Midbrain (tissue), 1 donor: ENCODE results near the gene FUBP1.
"Not testable (repeated sequence)": the region's sequence is repeated elsewhere in the genome, so short reads cannot be mapped to it uniquely, and the experiment has no call there.

Experiments used
- DNase-seq: peaks from one replicate; lab custom pipeline; 2025; lab: John Stamatoyannopoulos, UW

The FUBP1 gene

GRCh38 chr1:77948841-77949424, 29.9 kb downstream of the FUBP1 start:
- DNase-seq, result no peak

- DNase-seq, result no peak
These were observed 33.5 kb downstream of the FUBP1 start for GRCh38 chr1:77945345-77945744.

- no peak for DNase-seq
These were observed 36.3 kb downstream of the FUBP1 start for GRCh38 chr1:77942400-77943140.

GRCh38 chr1:77940921-77941570, 37.8 kb downstream of the FUBP1 start:
- DNase-seq, result no peak

- no peak for DNase-seq
These were observed 40.2 kb downstream of the FUBP1 start for GRCh38 chr1:77938651-77939050.

DNA sequence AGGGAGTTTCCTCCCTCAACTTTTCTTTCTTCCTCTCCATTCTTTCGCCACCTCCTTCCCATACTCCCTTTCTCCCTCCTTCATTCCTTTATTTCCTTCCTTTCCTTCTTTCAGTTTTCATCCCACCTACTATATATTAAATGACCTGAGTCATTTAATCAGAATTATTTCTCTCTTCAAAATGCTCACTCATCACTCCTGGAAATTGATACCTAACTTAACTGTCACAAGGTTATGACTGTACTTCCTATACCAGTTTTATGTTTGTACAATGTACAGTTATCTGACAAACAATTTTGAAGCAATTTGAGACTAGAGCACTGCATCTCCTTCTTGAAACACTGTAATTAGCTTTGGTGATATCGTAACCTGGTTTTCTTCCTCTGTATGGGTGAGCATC, 49.1 kb downstream of the FUBP1 start:
- DNase-seq, result no peak

GRCh38 chr1:77927414-77927813, 51.5 kb downstream of the FUBP1 start:
- no peak for DNase-seq

GRCh38 chr1:77926561-77927357, 52.1 kb downstream of the FUBP1 start:
- DNase-seq, result no peak

DNA sequence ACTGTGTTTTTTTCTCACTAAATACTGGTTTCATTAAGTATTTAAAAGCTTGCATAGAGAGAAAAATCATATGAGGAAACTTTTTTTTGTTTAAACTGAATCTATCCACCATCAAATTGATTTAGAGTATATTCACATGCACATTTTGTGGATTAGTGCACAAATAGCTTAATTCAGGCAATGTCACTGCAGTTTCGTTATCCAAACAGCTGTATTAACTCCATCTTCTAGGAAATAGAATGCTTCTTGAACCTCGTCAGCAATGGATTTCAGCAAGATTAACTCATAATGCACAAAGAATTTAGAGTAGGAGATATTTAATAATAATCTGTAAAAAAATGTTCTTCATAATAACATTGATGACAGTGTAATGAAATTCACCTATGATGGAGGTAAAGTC, 52.9 kb downstream of the FUBP1 start:
- DNase-seq, result no peak

- DNase-seq, result no peak
These were observed 53.4 kb downstream of the FUBP1 start for GRCh38 chr1:77925518-77925917.

DNA sequence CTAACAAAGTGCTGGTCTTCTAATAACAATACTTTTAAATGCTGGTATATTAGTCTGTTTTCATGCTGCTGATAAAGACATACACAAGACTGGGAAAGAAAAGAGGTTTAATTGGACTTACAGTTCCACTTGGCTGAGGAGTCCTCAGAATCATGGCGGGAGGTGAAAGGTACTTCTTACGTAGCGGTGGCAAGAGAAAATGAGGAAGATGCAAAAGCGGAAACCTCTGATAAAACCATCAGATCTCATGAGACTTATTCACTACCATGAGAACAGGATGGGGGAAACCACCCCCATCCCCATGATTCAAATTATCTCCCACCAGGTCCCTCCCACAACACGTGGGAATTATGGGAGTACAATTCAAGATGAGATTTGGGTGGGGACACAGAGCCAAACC, 60.0 kb downstream of the FUBP1 start:
- DNase-seq, result not testable (repeated sequence)

DNA sequence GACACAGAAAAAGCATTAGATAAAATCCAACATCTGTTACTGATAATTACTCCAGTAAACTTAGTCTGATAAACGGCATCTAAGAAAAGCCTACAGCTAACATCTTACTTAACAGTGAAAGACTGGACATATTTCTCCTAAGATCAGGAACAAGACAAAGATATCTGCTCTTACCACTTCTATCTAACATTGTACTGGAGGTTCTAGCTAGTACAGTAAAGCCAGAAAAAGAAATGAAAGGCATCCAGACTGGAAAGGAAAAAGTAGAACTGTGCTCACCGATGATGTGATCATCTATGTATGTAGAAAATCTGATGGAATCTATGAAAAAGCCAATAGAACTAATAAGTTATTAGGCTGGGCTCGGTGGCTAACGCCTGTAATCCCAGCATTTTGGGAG, 68.8 kb downstream of the FUBP1 start:
- DNase-seq, result no peak

GRCh38 chr1:77906624-77907023, 72.2 kb downstream of the FUBP1 start:
- DNase-seq, result no peak

- no peak for DNase-seq
These were observed 72.8 kb downstream of the FUBP1 start for GRCh38 chr1:77906019-77906545.

DNA sequence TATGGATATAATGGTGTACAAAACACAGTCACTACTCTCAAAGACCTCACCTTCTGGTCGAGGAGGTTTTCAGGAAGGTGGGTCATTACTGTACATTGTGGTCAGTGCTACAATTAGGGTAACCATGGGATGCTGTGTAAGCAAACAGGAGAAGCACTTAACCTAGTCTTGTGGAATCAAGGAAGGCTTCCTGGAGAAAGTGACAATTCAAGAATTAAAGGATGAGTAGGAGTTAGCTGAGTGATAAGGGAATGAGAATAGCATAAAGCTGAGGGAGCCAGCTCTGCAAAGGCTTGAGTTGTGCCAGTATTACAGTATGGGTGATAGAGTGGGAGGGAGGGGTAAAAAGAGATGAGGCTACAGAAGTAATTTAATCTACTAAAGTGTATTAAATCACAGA, 73.3 kb downstream of the FUBP1 start:
- no peak for DNase-seq

DNA sequence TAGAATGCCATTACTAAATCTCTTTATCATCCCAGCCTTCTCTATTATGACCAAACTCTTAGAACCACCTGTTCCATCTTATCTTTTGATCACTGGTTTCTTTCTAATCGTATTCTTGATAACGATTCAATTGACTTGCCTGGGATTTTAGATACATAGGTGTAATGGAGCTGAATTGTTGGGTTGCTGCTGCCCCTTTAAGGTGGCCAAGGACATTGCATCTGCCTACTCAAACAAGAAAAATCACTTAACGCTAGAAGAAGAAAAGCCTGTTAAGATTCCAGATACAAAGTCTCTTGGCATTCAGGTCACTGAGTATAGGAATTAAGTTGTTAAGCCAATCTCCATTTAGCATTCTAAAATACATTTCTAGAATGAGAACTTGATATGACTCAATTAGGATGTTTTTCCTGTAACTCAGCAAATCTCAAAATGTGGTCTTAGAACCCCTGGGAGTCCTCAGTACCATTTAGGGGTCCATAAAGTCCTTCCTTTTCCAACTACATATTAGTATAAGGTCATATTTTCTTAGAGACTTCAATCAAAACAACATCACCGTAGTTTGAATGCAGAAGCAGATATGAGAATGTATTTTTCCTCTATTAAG, 78.1 kb downstream of the FUBP1 start:
- peak; percentile 50 for DNase-seq

DNA sequence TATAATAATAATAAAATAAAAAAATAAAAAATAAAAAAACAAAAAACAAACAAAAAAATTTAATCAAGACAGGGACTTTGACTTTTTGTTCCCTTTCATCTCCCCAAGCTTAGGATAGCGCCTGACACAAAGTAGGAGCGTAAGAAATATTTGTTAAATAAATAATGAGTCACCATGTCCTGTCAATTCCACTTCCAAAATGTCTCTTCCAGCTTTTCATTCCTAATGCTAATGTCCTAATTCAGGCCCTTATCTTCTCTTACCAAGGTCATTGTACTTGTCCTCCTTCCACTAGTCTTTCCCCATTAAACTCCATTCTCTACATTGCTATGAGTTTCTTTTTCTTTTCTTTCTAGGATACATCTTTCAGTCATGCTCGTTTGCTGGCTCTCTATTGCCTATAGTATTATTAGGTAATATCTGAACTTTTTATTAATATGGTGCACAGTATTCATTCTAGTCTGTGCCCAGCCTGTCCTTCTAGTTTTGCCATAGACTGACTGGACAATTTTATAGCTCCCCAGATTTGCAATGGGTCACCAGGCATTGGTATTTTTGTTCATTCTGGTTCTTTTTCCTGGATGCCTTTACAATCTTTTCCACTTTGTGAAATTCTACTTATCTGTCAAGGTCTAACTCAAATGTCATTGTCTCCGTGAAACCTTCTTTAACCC, 79.1 kb downstream of the FUBP1 start:
- DNase-seq, result no peak
